ENCODE measurements around the gene PPP1R3G.
A peak's percentile ranks its signal among the peaks of the same experiment; 100 is the strongest.

The PPP1R3G gene

GRCh38 chr6:5081182-5081581 is 4.0 kb upstream of the PPP1R3G start:
- no peak overlapping the region for H3K4me3 ChIP-seq (ENCODE audit: low read depth, low read length)
- no peak for TF ChIP-seq CTCF (IDR thresholded peaks at IDR 0.05; ENCODE audit: borderline replicate concordance, insufficient read depth, low read depth, low read length)

- no peak overlapping the region for H3K4me3 ChIP-seq (ENCODE audit: low read depth, low read length)
- TF ChIP-seq CTCF (IDR thresholded peaks at IDR 0.05; ENCODE audit: borderline replicate concordance, insufficient read depth, low read depth, low read length): no peak
Observed at GRCh38 chr6:5081955-5082354, 3.2 kb upstream of the PPP1R3G start.

GRCh38 chr6:5082487-5083306 is 2.4 kb upstream of the PPP1R3G start:
- no peak for TF ChIP-seq CTCF (IDR thresholded peaks at IDR 0.05; ENCODE audit: borderline replicate concordance, insufficient read depth, low read depth, low read length)

GRCh38 chr6:5083307-5083583 is 1.9 kb upstream of the PPP1R3G start:
- no peak for TF ChIP-seq CTCF (IDR thresholded peaks at IDR 0.05; ENCODE audit: borderline replicate concordance, insufficient read depth, low read depth, low read length)
- no peak overlapping the region for H3K4me3 ChIP-seq (ENCODE audit: low read depth, low read length)

More at GRCh38 chr6:5082487-5083306, 2.4 kb upstream of the PPP1R3G start:
- H3K4me3 ChIP-seq (ENCODE audit: low read depth, low read length): no peak overlapping the region

GRCh38 chr6:5083813-5084359 is 1.3 kb upstream of the PPP1R3G start:
- no peak for TF ChIP-seq CTCF (IDR thresholded peaks at IDR 0.05; ENCODE audit: borderline replicate concordance, insufficient read depth, low read depth, low read length)
- peak overlapping the region; percentile 59 for H3K4me3 ChIP-seq (ENCODE audit: low read depth, low read length)

- peak overlapping the region; percentile 59 for H3K4me3 ChIP-seq (ENCODE audit: low read depth, low read length)
- TF ChIP-seq CTCF (IDR thresholded peaks at IDR 0.05; ENCODE audit: borderline replicate concordance, insufficient read depth, low read depth, low read length): no peak
Observed at GRCh38 chr6:5084360-5084780, 771 bp upstream of the PPP1R3G start.
